ENCODE results near the gene PROX1. TPM values are rescaled to one million over a fixed set of nuclear protein-coding genes. Genes with fewer than 3 reads are reported as not detected.

PROX1 gene
- total and polyA plus RNA-seq, 2 of the 8 experiments (the other 6 are each of a cell fraction or from before 2014, with no cell fraction given), result 0.30 to 2.0 TPM

- Histone ChIP-seq H4K20me1 (replicated peaks in 1 of 2; ENCODE audit: control insufficient read depth in 1 of 2, insufficient read depth in 2 of 2, low read length in 2 of 2) (no peaks in the 10 kb centered on the region), H3K4me3 (ENCODE audit: extremely low read depth in 1 of 4, insufficient read depth in 2 of 4, low read depth in 3 of 4, low read length in 4 of 4) (no peak overlapping the region), H2AFZ (ENCODE audit: low read length) (0 out of 2 replicates have a peak overlapping the region, but pooled peaks have one; percentile 50), H3K9ac (replicated peaks in 1 of 4; ENCODE audit: extremely low read depth in 1 of 4, low read depth in 3 of 4, low read length in 3 of 4) (no peak overlapping the region), H4K8ac (ENCODE audit: extremely low read depth, insufficient read depth, low read length) (no peak overlapping the region; the same call in 1 of the 2 replicates), H2AK5ac (ENCODE audit: low read depth, low read length) (no peak overlapping the region), H3K4me1 (replicated peaks in 1 of 4; ENCODE audit: control insufficient read depth in 3 of 4, insufficient read depth in 4 of 4, low read length in 3 of 4) (peaks cover 0 to 3% (median 0%) of the 10 kb centered on the region in 4 experiments; a peak in 2 of 7 replicates), H2BK12ac (ENCODE audit: low read depth, low read length) (no peak overlapping the region), H3K23ac (ENCODE audit: insufficient read length) (no peak overlapping the region), H3K18ac (ENCODE audit: extremely low read depth, low read length) (no peak overlapping the region), H3K9me3 (ENCODE audit: insufficient read depth in 2 of 2, low read depth in 1 of 2, low read length in 1 of 2) (no peaks in the 10 kb centered on the region), H4K5ac (ENCODE audit: insufficient read length, low read depth, low read length) (no peak overlapping the region), H3K56ac (replicated peaks; ENCODE audit: insufficient read length, low read depth, low read length) (no peak overlapping the region), H3K79me2 (ENCODE audit: control insufficient read depth in 1 of 2, insufficient read depth in 2 of 2, low read length in 2 of 2) (no peaks in the 10 kb centered on the region), H3K27ac (ENCODE audit: low read depth, low read length) (no peak overlapping the region), H2BK15ac (ENCODE audit: low read length) (no peak overlapping the region), H2BK20ac (ENCODE audit: low read length) (no peak overlapping the region), H3K23me2 (ENCODE audit: low read depth, low read length) (no peaks in the 10 kb centered on the region), H3K27me3 (replicated peaks in 1 of 4; ENCODE audit: control insufficient read depth in 3 of 4, extremely low read depth in 1 of 4, insufficient read depth in 3 of 4, low read length in 3 of 4) (no peaks in the 10 kb centered on the region), H4K91ac (replicated peaks; ENCODE audit: insufficient read length, low read length) (no peak overlapping the region), H3K14ac (ENCODE audit: insufficient read length) (no peak overlapping the region), H3K4me2 (ENCODE audit: insufficient read depth in 1 of 2, low read depth in 2 of 2, low read length in 2 of 2) (no peak overlapping the region), H2BK5ac (ENCODE audit: low read depth, low read length) (no peak overlapping the region), H3K36me3 (ENCODE audit: control insufficient read depth in 2 of 4, insufficient read depth in 4 of 4, low read length in 3 of 4) (no peaks in the 10 kb centered on the region), H2BK120ac (replicated peaks; ENCODE audit: low read depth, low read length) (no peak overlapping the region), H3K79me1 (ENCODE audit: low read depth, low read length) (no peaks in the 10 kb centered on the region), H3K4ac (replicated peaks; ENCODE audit: insufficient read length, low read depth, low read length) (no peak overlapping the region)
- ChIA-PET POLR2A (ENCODE audit: partially characterized antibody) (no interaction called here), CTCF (ENCODE audit: partially characterized antibody) (interaction anchor here (1.2 to 1.6 kb wide), 3 partner anchors 13 to 27 kb away, joined by 3 to 6 read pairs (median 3); no protein-coding TSS in a partner anchor)
- TF ChIP-seq TBP (IDR thresholded peaks at IDR 0.05; ENCODE audit: low read depth, low read length) (no peak), KDM5A (IDR thresholded peaks at IDR 0.05; ENCODE audit: low read length) (no peak), CHD2 (IDR thresholded peaks at IDR 0.05; ENCODE audit: low read length) (no peak), SIN3A (conservative IDR thresholded peaks at IDR 0.05 in 1 of 2, IDR thresholded peaks at IDR 0.05 in 1 of 2; ENCODE audit: low read depth in 1 of 2, low read length in 2 of 2) (no peak), POLR2AphosphoS5 (IDR thresholded peaks at IDR 0.05; ENCODE audit: low read depth, low read length) (no peak), CTCF (IDR thresholded peaks at IDR 0.05; ENCODE audit: control extremely low read depth in 1 of 3, insufficient read depth in 1 of 3, low read depth in 1 of 3, low read length in 3 of 3) (no peak), SIRT6 (IDR thresholded peaks at IDR 0.05; ENCODE audit: low read length) (no peak), SUZ12 (IDR thresholded peaks at IDR 0.05; ENCODE audit: low read length) (no peak)
- FAIRE-seq, result no peak
- DNase-seq (ENCODE audit: low read depth in 1 of 2, low spot score in 2 of 2), result peak in 1 of 2 experiments; percentile 13
- WGBS, 2 experiments (ENCODE audit: extremely low coverage in 1 of 2, insufficient coverage in 1 of 2, insufficient read length in 1 of 2, insufficient replicate concordance in 2 of 2, low coverage in 1 of 2, low lambda C conversion rate in 2 of 2, missing lambda C conversion rate in 1 of 2), result 79% methylated on average over 3 of the region's 3 CpGs; no CpG with 5 or more reads in 1 of the 2 experiments
Measured at GRCh38 chr1:214002472-214002871, 14.7 kb downstream of the PROX1 start.
